Measurements from ENCODE around the gene PITX2.

- no peak for TF ChIP-seq YY1 (IDR thresholded peaks at IDR 0.05; ENCODE audit: insufficient read depth, insufficient read length)
- no peak for TF ChIP-seq ZNF274 (IDR thresholded peaks at IDR 0.05; ENCODE audit: low read depth, low read length)
These were observed 14.7 kb upstream of the PITX2 start for GRCh38 chr4:110637408-110638088.

All from NT2/D1 (cell line).